Fibroblast of skin of abdomen (primary cell): ENCODE data around the gene SRP9. TPM values are rescaled to one million over a fixed set of nuclear protein-coding genes. Genes with fewer than 3 reads are reported as not detected.

Experiments
- DNase-seq: peaks from one replicate; pipeline ENCODE4 v3.0.0-alpha.2; 2013
- polyA plus RNA-seq, 2 experiments: library from polyadenylated mRNA; unstranded; fragments of 120-200 nt; gene quantifications; one replicate each; pipeline ENCODE4 v1.2.1, GENCODE V29; 2013; ENCODE audit not compliant: insufficient read length in 2 of 2

The SRP9 gene, protein sequence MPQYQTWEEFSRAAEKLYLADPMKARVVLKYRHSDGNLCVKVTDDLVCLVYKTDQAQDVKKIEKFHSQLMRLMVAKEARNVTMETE
- 248 TPM for polyA plus RNA-seq (2013, experiment 1 of 2; ENCODE audit: insufficient read length)
- polyA plus RNA-seq (2013, experiment 2 of 2; ENCODE audit: insufficient read length): 260 TPM

DNA sequence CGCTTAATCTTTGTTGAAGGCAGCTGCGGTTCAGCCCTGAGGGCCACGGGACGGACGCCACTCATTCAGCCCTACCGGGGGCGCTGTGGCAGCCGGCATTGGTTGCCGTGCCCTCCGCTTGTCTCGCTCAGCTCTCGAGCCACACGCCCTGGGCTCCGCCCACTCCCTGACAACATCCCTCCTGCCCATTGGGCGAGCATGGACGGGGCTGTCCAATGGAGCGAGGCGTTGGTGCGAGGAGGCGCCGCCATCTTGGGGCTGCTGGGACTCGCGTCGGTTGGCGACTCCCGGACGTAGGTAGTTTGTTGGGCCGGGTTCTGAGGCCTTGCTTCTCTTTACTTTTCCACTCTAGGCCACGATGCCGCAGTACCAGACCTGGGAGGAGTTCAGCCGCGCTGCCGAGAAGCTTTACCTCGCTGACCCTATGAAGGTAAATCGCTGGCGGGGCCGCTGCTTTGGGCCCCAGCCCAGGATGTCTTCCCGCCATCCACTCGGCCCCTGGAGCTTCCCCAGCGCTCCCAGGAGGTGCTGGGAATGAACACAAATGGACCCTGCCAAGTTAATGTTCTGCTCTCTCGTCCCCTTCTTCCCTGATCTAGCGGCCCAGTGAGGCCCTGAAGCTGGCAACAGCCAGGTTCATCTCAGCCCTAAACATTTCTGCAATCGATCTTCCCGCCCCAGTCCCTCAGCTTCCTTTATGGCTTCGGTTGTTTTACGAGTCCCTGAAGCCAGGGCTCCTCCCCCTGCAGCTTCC is at the start of gene SRP9:
Gene SRP9, plus strand, starts transcription at position 244 of the 754 bp plus-strand sequence. Its CDS starts 115 bp downstream, at position 359.
- peak; percentile 98 for DNase-seq

DNA sequence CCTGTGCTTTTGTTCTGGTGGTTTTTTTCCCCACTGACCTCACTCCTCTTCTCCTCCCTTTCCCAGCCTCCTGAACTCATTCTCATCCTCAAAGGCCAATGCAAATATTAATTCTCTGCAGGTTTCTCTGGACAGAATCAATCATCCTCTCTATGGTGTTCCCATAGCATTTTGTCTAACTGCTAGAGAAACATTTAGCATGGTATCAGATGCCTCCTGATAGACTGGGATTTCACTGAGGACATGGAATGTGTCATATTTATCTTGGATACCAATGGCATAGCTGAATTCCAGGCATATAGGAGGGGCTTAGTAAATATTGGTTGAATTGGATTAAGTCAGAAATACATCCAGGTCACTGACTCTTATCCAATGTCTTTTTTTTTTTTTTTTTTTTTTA is 46.1 kb upstream of the SRP9 start:
- DNase-seq: no peak

DNA sequence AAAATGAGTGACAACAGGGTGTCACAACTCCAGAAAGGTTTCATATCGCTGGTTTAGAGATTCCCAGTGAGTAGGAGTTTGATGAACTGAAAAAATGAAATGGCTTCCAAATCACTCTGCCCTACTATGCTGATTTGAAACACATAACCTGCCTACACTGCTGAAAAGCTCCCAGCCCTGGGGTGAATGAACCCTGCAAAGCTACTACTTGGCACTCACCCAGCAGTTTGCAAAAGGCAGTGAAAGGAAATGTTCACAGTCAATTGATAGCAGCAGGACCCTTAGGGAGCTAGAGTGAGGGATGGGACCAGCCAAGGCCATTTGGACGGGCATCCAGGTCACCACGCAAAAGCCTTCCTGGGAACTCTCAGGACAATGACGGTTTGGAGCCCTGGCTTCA is 44.4 kb upstream of the SRP9 start:
- no peak for DNase-seq

- DNase-seq: peak; percentile 96
Observed at GRCh38 chr1:225735252-225736149, 42.1 kb upstream of the SRP9 start.

DNA sequence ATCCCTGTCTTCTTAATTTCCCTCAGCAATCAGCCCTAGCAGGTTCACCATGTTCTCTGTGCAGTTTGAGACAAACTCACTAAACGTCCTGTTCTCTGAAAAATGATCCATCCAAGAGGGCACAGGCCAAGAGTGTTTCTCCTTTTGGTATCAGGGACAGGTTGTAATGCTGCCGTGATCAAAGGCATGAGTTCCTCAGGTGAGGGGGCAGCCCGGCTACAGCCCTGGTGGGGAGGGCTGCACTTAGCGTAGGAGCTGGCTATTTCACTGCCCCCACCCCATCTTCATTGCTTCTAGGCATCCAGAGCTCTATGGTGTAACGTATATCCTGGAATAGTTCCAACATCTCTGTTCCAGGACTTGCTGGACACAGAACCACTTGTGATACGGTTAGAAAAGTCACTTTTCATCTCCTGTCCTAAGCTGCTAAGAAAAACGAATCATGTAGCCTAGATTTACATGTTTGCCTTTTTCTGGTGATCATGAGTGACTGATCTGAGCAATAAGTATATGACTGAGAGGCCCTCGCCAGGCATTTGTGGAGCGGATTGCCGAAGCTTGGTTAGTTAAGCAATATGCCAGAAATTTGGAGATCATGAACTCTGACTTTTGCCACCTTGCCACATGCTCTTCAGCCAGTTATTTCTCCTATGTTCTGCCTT is 41.1 kb upstream of the SRP9 start:
- no peak for DNase-seq

- no peak for DNase-seq
Observed at GRCh38 chr1:225737161-225737560, 40.5 kb upstream of the SRP9 start.

- DNase-seq: no peak
Observed at GRCh38 chr1:225737866-225738265, 39.8 kb upstream of the SRP9 start.

- DNase-seq: no peak
Observed at GRCh38 chr1:225738763-225739162, 38.9 kb upstream of the SRP9 start.

DNA sequence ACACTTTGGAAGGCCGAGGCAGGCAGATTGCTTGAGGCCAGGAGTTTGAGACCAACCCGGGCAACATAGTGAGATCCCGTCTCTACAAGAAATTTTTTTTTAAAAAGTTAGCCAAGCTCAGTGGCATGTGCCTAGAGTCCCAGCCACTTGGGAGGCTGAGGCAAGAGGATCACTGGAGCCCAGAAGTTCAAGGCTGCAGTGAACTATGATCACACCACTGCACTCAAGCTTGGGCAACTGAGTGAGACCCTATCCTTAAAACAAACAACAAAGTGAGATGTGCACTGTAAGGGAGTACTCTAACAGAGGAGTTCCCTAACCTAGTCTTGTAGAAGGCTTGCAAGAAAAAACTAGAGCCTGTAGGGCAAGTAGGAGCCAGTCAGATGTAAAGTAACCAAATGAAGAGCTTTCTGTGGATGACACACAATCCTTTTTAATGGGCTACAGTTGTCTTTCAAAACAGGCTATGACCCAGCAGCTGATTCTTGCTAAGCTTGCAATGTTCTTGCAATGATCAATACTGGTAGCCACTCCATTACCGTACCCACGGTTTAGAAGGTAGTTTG is 38.0 kb upstream of the SRP9 start:
- no peak for DNase-seq

DNA sequence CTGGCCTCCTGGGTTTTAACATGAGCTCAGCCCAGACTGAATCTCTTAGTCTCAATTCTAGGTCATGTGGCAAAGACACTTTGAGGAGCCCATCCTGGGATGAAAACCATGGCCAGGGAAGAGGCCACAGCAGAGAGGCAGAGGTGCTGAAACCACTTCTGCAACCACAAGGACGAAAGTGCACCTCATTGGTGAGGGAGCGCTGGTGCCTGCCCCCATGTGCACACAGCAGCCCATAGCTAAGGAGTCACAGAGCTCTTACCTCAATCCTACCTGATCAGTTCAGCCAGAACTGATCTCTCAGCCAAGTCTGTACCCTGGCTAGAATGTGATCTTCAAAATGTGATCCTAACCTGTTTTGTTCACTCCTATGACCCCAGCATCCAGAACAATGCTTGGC is 32.9 kb upstream of the SRP9 start:
- DNase-seq: no peak

GRCh38 chr1:225745273-225745672 is 32.4 kb upstream of the SRP9 start:
- DNase-seq: no peak

GRCh38 chr1:225746361-225747179 is 31.1 kb upstream of the SRP9 start:
- peak; percentile 88 for DNase-seq

- peak; percentile 29 for DNase-seq
Observed at GRCh38 chr1:225747566-225747965, 30.1 kb upstream of the SRP9 start.

DNA sequence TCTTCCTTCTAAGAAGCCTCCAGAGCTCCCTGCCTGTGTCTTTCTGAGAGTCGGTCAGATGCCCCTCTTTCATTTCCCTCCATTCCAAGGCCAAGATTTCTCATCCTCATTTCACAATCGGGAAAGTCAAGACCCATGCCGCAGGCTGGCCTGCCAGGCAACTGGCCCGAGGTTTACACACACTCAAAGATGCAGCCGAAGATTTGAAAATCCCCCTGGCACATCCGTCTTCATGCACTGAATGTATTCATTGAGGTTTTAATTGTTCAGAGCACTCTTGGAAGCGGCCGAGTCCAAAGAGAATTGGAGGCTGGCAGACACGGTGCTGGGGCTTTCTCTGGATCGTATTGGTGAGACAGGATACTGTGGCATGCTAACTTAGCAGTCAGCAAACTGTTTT is 29.1 kb upstream of the SRP9 start:
- no peak for DNase-seq

GRCh38 chr1:225749706-225750105 is 27.9 kb upstream of the SRP9 start:
- DNase-seq: no peak

GRCh38 chr1:225750420-225750819 is 27.2 kb upstream of the SRP9 start:
- DNase-seq: no peak

DNA sequence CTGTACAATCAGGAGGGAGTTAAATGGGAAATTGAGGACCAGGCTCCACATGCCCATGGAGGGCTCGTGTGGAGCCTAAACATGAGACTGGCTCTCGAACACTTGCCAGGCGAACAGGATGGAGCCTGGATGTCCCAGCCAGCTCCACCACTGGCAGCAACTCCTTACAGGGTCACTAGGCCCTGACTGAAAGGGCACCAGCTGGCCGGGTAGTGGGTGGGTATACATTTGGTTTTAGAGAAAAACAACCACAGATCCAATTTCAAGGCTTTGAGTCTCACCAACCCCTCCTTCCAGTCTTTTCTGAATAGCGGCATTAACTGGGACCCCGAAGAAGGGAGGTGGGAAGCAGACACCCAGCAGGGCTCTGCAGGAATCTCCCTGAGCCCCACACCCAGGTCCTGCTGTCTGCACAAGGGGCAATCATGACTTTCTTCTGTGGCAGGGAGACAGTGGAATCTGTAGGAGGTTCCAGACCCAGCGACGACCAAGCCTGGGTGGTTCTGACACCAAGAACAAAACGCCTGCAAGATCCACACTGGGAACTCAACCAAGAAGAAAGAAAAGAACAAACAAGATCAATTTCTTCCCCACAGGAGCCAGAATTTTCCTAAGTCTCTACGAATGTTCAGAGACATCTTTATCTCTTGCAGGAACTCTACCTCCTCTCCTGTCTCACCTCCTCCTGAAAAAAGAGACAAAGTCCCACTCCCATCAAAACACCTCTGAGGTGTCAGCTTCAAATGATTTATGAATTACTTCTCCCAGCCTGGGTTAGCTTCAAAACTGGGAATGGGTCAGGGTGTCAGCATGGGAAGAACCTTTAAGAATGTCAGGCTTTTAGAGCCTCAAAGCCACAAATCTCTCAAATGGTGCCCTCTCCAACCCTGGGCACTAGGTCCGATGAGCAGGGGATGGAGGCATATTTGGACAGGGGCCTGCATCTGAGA is 26.5 kb upstream of the SRP9 start:
- DNase-seq: no peak

DNA sequence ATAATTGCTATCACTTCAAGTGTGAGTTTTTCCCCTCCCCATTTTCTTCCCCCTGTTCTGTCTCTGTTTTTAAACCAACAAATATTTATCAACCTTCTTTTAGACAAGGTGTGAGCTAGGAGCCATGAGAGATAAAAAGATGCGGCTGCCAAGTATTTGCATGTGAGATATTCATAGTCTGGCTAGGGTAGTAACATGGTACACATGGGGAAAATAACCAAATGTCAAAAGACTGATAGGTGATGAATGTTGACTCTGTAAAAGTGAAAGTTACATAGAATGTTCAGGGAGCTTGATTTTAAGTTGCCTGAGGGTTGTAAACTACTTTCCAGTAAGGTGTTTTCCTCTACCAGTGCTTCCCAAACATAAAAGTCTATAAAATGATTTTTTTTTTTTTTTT is 25.4 kb upstream of the SRP9 start:
- DNase-seq: no peak

- peak; percentile 88 for DNase-seq
Observed at GRCh38 chr1:225754940-225755641, 22.5 kb upstream of the SRP9 start.
